Endothelial cell of umbilical vein (primary cell): ENCODE data around the gene TMEM178B. TPM values are rescaled to one million over a fixed set of nuclear protein-coding genes. Genes with fewer than 3 reads are reported as not detected.

Experiments
- BruUV-seq: library from RNA; stranded (reverse); fragments of 400-500 nt; replicated peaks from 2 replicates; lab custom pipeline; 2021; lab: Mats Ljungman, UMichigan
- CTCF ChIA-PET: fragments of 300-600, 350-600 bp; sonication (Branson Sonifier 250); formaldehyde crosslinking; loops from one replicate; lab custom pipeline; 2021; ENCODE audit warnings: antibody characterized with exemption, inconsistent platforms; lab: Charles Lee
- POLR2A ChIA-PET: fragments of 300-600, 350-600 bp; sonication (Branson Sonifier 250); formaldehyde crosslinking; loops from one replicate; lab custom pipeline; 2021; ENCODE audit warnings: antibody characterized with exemption, inconsistent platforms; lab: Charles Lee
- DNase-seq: peaks from one replicate; pipeline ENCODE4 v3.0.0-alpha.2; 2011; ENCODE audit warnings: low read depth, low spot score
- FAIRE-seq: peaks from 2 replicates; lab custom pipeline; 2011; peaks lifted over from hg19 to GRCh38; lab: Jason Lieb, UNC
- H2AFZ ChIP-seq: 2 replicates; pipeline ENCODE4 v1.6.0; 2012; ENCODE audit warnings: low read depth, low read length, control low read depth, inconsistent platforms
- H3K27ac ChIP-seq: 2 replicates; pipeline ENCODE4 v1.5.1; 2011; ENCODE audit warnings: low read depth, mild to moderate bottlenecking, control low read depth, low read length, moderate library complexity; ENCODE audit not compliant: insufficient read depth
- H3K27me3 ChIP-seq, 2 experiments: 2 replicates each; pipeline versions ENCODE4 v1.6.0 to v1.6.1; 2011; ENCODE audit warnings: low read length in 2 of 2, mixed read lengths in 1 of 2; ENCODE audit not compliant: control insufficient read depth in 2 of 2, insufficient read depth in 2 of 2
- H3K36me3 ChIP-seq, 2 experiments: 2 replicates in 1 of 2; 3 replicates in 1 of 2; pipeline ENCODE4 v1.5.1; 2011; ENCODE audit warnings: low read length in 2 of 2, mild to moderate bottlenecking in 1 of 2, moderate library complexity in 1 of 2; ENCODE audit not compliant: control insufficient read depth in 2 of 2, insufficient read depth in 2 of 2; ENCODE audit errors: extremely low read depth in 1 of 2
- H3K4me1 ChIP-seq: 3 replicates; pipeline ENCODE4 v1.5.1; 2011; ENCODE audit warnings: mild to moderate bottlenecking, low read length; ENCODE audit not compliant: control insufficient read depth, insufficient read depth; ENCODE audit errors: extremely low read depth
- H3K4me2 ChIP-seq: 2 replicates; pipeline ENCODE4 v1.6.1; 2011; ENCODE audit warnings: low read length, control low read depth, mixed read lengths; ENCODE audit not compliant: insufficient read depth
- H3K4me3 ChIP-seq, 3 experiments: fragments of 200-600 bp in 1 of 3; sonication (generic), shearing (Covaris generic) in 1 of 3; replicated peaks in 1 of 3; 2 replicates each; pipeline ENCODE4 v1.5.1; 2011 to 2016; ENCODE audit warnings: control low read depth in 3 of 3, low read length in 3 of 3, mild to moderate bottlenecking in 2 of 3, inconsistent platforms in 1 of 3, low read depth in 1 of 3, moderate library complexity in 1 of 3; ENCODE audit not compliant: insufficient read depth in 1 of 3
- H3K79me2 ChIP-seq: 2 replicates; pipeline ENCODE4 v1.6.0; 2012; ENCODE audit warnings: low read length, inconsistent platforms; ENCODE audit not compliant: control insufficient read depth, insufficient read depth
- H3K9ac ChIP-seq: replicated peaks from 2 replicates; pipeline ENCODE3; 2011; ENCODE audit warnings: low read length, control low read depth; ENCODE audit not compliant: insufficient read depth; ENCODE audit errors: extremely low read depth
- H3K9me1 ChIP-seq: replicated peaks from 3 replicates; pipeline ENCODE4 v1.6.0; 2011; ENCODE audit warnings: mild to moderate bottlenecking, low read length; ENCODE audit not compliant: control insufficient read depth, insufficient read depth; ENCODE audit errors: extremely low read depth
- H3K9me3 ChIP-seq: replicated peaks from 2 replicates; pipeline ENCODE4 v1.5.1; 2012; ENCODE audit warnings: low read length, inconsistent platforms; ENCODE audit not compliant: control insufficient read depth, insufficient read depth
- H4K20me1 ChIP-seq: replicated peaks from 2 replicates; pipeline ENCODE3; 2011; ENCODE audit warnings: mild to moderate bottlenecking, low read length; ENCODE audit not compliant: control insufficient read depth, insufficient read depth; ENCODE audit errors: extremely low read depth
- CTCF ChIP-seq, 2 donors: IDR thresholded peaks; 1 replicate in 1 of 2; 2 replicates in 1 of 2; pipeline ENCODE4 v1.5.1; 2011; ENCODE audit warnings: low read length in 2 of 2, mild to moderate bottlenecking in 2 of 2, moderate library complexity in 2 of 2, control low read depth in 1 of 2, inconsistent platforms in 1 of 2, low read depth in 1 of 2; ENCODE audit not compliant: insufficient read depth in 1 of 2; ENCODE audit errors: extremely low read depth in 1 of 2
- EZH2 ChIP-seq: IDR thresholded peaks from 2 replicates; pipeline ENCODE4 v1.6.1; 2012; ENCODE audit warnings: borderline replicate concordance, low read depth, mild to moderate bottlenecking, moderate library complexity, low read length, inconsistent platforms; ENCODE audit not compliant: severe bottlenecking
- FOS ChIP-seq: IDR thresholded peaks from 2 replicates; pipeline ENCODE4 v1.6.1; 2011; ENCODE audit warnings: mild to moderate bottlenecking, low read length, moderate library complexity, borderline replicate concordance; ENCODE audit not compliant: insufficient read depth
- GATA2 ChIP-seq: IDR thresholded peaks from 2 replicates; pipeline ENCODE4 v1.7.0; 2011; ENCODE audit warnings: low read depth, mild to moderate bottlenecking, moderate library complexity, mixed read lengths, low read length; ENCODE audit not compliant: insufficient read length, insufficient read depth
- JUN ChIP-seq: IDR thresholded peaks from 2 replicates; pipeline ENCODE4 v1.6.1; 2011; ENCODE audit warnings: borderline replicate concordance, low read depth; ENCODE audit not compliant: insufficient read length, insufficient read depth
- MAX ChIP-seq: IDR thresholded peaks from 2 replicates; pipeline ENCODE4 v1.6.1; 2011; ENCODE audit not compliant: insufficient read depth, insufficient read length
- MYC ChIP-seq: IDR thresholded peaks from one replicate; pipeline ENCODE4 v1.6.1; 2011; ENCODE audit warnings: mild to moderate bottlenecking, low read depth, low read length
- POLR2A ChIP-seq: IDR thresholded peaks from 2 replicates; pipeline ENCODE4 v1.6.1; 2012; ENCODE audit warnings: low read depth, mild to moderate bottlenecking, control low read depth, low read length
- POLR2AphosphoS5 ChIP-seq: IDR thresholded peaks from 2 replicates; pipeline ENCODE4 v1.6.1; 2012; ENCODE audit warnings: low read depth, mild to moderate bottlenecking, control low read depth, low read length, moderate library complexity; ENCODE audit not compliant: insufficient read depth
- dilution Hi-C: fragments of 300-500 bp; cut with MboI; formaldehyde crosslinking; loops from one replicate; pipeline ENCODE4 v1.15.0; 2019; ENCODE audit warnings: low sequenced_read_pairs; ENCODE audit not compliant: extremely low pct_ligation_motif_present
- intact Hi-C: fragments of 100-400 bp; cut with micrococcal nuclease; formaldehyde crosslinking; loops from one replicate; pipeline ENCODE4 v1.10.0; 2022
- polyA plus RNA-seq, 4 experiments: library from polyadenylated mRNA; depleted of rRNA in 3 of 4; stranded (reverse) in 3 of 4; unstranded in 1 of 4; fragments of >200 nt; gene quantifications; 2 replicates each; pipeline versions ENCODE4 v1.2.1 to v1.2.3, GENCODE V29; 2011 to 2012; ENCODE audit warnings: missing spikeins in 1 of 4
- total RNA-seq: library from RNA; stranded (reverse); gene quantifications from 2 replicates; pipeline ENCODE4 v1.2.3, GENCODE V29; 2021

TMEM178B gene
- total and polyA plus RNA-seq, 2 donors (not counting 3 experiments of a cell fraction or from before 2014, with no cell fraction given), result not detected

GRCh38 chr7:141287936-141288335, 214.1 kb downstream of the TMEM178B start:
- FAIRE-seq, result no peak
- intact Hi-C loops, result no loop called here

More at GRCh38 chr7:141287936-141288335, 214.1 kb downstream of the TMEM178B start:
- CTCF ChIA-PET, result no interaction called here
- dilution Hi-C loops, result no loop called here
- no peaks in the 10 kb centered on the region for H4K20me1 ChIP-seq
- no peak overlapping the region for H3K4me3 ChIP-seq
- no peaks in the 10 kb centered on the region for H3K9me1 ChIP-seq
- H3K27me3 ChIP-seq, result no peaks in the 10 kb centered on the region
- no TSS peak for BruUV-seq
- no peak overlapping the region for H3K4me2 ChIP-seq
- no peaks in the 10 kb centered on the region for H3K36me3 ChIP-seq
- no peak overlapping the region for H3K9ac ChIP-seq
- TF ChIP-seq MAX, result no peak
- TF ChIP-seq EZH2, result no peak
- TF ChIP-seq CTCF (IDR thresholded peaks at IDR 0.05; ENCODE audit: extremely low read depth in 1 of 2, insufficient read depth in 1 of 2, low read depth in 1 of 2, low read length in 2 of 2), result no peak
- TF ChIP-seq POLR2A, result no peak
- TF ChIP-seq JUN, result no peak
- no peak for TF ChIP-seq MYC
- no peak for TF ChIP-seq FOS
- no peak for TF ChIP-seq GATA2
- TF ChIP-seq POLR2AphosphoS5, result no peak
- POLR2A ChIA-PET, result no interaction called here
- no peaks in the 10 kb centered on the region for H3K4me1 ChIP-seq
- H3K9me3 ChIP-seq, result no peaks in the 10 kb centered on the region
- no peak for DNase-seq
- no peak overlapping the region for H2AFZ ChIP-seq
- no peaks in the 10 kb centered on the region for H3K79me2 ChIP-seq
- no peak overlapping the region for H3K27ac ChIP-seq
